HG03521 (cell line): ENCODE measurements around the gene PASD1.
"Not testable (repeated sequence)": the region's sequence is repeated elsewhere in the genome, so short reads cannot be mapped to it uniquely, and the experiment has no call there.

Experiments used
- ATAC-seq: cut with Tn5 transposase; IDR thresholded peaks from one replicate; pipeline ENCODE4 v1.9.1; 2021; ENCODE audit warnings: mild to moderate bottlenecking, moderate library complexity; ENCODE audit not compliant: unreplicated experiment

Gene PASD1

DNA sequence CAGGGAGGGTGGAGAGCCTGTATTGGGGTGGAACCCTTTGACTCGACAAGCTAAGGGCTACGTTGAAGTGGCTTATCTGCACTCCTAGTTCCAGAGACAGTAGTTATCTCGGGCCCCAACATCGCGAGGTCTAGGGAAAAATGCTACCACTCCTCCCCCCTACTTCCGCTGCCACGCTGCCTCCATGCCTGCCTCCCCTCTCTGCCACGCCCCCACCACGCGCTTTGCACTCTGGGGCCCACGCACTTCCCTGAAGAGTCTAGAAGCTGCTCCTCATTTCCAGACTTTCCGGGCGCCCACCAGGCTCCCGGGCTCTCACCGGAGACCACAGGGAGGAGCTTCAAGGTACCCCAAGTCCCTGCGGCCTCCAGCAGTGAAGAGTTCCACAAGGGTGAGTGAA is at the start of gene PASD1:
PASD1 (plus strand) TSS at position 227 of the 400 bp plus-strand sequence. CDS start 37,879 bp downstream, outside the sequence.
- no peak for ATAC-seq

DNA sequence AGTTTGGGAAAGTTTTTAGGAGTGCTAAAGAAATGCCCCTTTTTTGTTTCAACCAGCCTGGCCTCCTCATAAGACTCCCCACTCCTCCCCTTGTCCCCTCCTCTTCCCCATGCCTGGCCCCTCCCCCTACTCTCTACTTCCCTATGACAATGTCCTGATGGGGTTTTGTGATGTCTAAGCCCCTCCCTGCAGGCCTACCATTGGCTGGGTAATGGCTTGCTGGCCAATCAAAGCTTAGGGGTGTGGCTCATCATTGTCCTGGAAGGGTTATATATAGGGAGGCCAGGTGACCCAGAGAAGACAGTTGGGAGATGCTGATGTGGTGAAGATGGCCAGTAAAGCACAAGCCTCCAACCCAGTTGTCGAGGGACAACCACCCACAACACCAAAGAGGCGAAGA is 48.2 kb upstream of the PASD1 start:
- ATAC-seq = no peak

- no peak for ATAC-seq
Measured at GRCh38 chrX:151516538-151517187, 46.8 kb upstream of the PASD1 start.

DNA sequence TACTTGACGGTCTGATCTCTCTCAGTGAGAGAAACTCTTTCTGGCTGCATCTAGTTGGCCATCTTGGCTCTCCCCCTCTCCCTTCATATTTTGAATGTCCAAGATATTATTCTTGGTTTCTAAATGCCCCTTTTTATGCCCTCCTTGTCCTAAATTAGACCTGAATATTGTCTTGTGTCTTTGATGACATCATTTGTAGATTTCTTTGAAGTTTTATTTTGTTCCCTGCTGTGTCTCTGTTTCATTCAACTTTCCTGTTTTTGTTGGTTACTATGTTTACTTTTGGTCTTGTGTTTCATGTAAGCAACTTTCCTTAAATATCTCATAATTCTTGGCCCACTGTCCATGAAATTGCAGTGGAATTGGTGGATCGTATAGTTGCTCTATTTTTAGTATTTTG is 46.1 kb upstream of the PASD1 start:
- ATAC-seq = no peak

GRCh38 chrX:151523351-151523750 is 40.1 kb upstream of the PASD1 start:
- ATAC-seq = no peak

- no peak for ATAC-seq
Measured at GRCh38 chrX:151536571-151536970, 26.9 kb upstream of the PASD1 start.

DNA sequence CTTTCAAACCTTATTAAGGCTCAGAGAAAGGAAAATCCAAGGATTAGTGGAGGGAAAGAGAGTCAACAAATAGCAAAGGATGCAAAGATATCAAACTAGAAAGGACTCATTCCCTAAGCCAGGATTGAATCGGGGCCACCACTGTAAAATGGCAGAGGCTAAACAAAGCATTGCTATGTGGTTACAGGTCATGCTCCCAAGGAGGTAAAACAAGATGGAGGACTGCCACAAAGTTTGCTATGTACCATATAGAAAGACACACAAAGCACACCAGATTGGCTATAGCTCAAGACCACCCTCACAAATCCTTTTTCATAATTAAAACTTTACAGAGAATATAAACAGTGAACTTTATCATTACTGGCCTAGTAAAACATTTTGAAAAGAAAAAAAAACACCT is 25.9 kb upstream of the PASD1 start:
- ATAC-seq = no peak

GRCh38 chrX:151538190-151539122 is 25.0 kb upstream of the PASD1 start:
- no peak for ATAC-seq

DNA sequence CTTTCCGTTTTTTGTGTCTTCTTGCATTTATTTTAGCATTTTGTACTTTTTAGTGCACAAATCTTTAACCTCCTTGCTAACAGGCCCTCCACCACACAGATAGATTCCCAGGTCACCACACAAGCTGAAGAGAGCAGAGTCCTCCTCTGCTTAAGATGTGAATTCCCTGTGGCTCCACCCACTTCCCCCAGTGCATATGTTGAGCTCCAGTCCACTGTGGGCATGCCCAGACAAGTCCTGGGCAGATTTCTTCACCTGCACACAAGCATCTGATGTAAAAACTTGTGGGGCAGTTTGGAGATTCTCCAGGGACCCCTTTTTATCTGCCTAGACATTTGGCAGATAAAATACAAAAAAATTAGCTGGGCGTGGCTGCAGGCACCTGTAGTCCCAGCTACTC is 19.8 kb upstream of the PASD1 start:
- ATAC-seq = no peak

DNA sequence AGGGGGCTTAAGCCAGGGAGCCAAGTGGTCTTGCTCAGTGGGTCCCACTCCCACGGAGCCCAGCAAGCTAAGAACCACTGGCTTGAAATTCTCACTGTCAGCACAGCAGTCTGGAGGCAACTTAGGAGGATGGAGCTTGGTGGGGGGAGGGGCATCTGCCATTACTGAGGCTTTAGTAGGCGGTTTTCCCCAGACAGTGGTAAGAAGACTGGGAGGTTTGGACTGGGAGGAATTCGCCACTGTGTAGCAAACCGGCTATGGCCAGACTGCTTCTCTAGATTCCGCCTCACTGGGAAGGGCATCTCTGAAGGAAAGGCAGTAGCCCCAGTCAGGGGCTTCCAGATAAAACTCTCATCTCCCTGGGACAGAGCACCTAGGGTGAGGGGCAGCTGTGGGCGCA is 17.2 kb upstream of the PASD1 start:
- ATAC-seq = not testable (repeated sequence)

DNA sequence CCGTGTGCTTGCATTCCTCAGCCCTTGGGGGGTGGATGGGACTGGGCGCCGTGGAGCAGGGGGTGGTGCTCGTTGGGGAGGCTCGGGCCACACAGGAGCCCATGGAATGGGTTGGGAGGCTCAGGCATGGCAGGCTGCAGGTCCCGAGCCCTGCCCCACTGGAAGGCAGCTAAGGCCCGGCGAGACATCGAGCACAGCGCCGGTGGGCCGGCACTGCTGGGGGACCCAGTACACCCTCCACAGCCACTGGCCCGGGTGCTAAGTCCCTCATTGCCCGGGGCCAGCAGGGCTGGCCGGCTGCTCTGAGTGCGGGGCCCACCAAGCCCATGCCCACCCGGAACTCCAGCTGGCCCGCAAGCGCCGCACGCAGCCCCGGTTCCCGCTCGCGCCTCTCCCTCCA is 12.3 kb upstream of the PASD1 start:
- not testable (repeated sequence) for ATAC-seq

DNA sequence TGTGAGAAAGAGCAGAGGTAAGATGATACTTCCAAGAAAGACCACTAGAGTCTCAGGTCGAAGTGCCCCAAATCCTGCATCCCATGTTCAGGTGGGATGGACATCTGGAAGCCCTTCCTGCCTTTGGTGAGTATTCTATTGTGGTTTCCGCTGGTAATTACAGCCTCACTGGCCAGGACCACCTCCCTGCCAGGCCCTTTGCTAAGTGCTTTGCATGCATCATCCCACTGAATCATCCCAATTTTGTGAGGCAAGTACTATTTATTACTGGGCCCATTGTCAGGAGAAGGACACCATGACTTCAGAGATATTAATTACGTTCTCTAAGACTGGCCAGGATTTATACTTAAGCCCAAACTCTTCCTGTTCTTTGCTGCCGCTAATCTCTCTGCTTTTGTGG is 10.7 kb upstream of the PASD1 start:
- no peak for ATAC-seq

DNA sequence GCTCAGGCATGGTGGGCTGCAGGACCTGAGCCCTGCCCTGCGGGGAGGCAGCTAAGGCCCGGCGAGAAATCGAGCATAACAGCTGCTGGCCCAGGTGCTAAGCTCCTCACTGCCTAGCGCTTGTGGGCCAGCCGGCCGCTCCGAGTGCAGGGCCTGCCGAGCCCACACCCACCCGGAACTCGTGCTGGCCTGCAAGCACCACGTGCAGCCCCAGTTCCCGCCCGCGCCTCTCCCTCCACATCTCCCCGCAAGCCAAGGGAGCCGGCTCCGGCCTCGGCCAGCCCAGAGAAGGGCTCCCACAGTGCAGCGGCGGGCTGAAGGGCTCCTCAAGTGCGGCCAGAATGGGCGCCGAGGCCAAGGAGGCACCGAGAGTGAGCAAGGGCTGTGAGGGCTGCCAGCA is 8.2 kb upstream of the PASD1 start:
- ATAC-seq = not testable (repeated sequence)

DNA sequence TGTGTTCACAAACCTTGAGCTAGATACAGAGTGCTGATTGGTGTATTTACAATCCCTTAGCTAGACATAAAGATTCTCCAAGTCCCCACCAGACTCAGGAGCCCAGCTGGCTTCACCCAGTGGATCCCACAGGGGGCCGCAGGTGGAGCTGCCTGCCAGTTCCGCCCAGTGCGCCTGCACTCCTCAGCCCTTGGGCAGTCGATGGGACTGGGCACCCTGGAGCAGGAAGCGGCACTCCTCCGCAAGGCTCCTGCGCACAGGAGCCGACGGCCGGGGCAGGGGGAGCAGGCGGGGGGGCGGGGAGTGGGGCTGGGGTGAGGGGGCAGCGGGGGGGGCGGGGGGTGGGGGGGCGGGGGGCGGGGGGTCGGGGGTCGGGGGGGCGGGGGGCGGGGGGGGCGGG is 990 bp upstream of the PASD1 start:
- not testable (repeated sequence) for ATAC-seq

- not testable (repeated sequence) for ATAC-seq
Measured at GRCh38 chrX:151563003-151563402, 472 bp upstream of the PASD1 start.

DNA sequence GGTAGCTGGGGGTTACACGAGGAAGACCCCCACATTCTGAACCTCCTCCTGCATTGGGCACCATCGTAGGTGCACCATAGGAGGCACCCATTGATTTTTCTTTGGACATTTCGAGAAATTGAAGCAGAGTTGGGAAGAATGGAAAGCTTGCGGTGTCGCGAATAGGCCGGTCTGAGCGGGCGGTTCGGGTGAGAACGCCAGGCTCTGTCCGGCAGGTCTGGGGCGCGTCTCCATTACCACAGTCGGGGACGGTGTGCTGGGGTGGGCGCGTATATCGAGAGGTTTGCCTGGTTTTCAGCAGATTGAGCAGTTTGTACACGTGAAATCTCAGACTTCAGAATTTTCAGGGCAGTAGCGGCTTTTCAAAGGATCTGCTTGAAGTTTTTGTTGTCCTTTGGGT is 560 bp downstream of the PASD1 start:
- ATAC-seq = no peak

DNA sequence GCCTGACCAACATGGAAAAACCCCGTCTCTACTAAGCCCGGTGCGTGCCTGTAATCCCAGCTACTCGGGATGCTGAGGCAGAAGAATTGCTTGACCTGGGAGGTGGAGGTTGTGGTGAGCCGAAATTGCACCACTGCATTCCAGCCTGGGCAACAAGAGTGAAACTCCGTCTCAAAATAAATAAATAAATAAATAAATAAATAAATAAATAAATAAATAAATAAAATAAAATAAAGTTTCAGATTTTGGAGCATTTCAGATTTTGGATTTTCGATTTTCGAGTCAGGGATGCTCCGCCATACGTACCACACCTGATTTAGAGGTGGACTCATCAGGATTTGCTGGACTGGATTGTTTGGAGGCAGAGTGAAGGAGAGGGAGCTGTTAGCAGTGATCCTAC is 3.4 kb downstream of the PASD1 start:
- ATAC-seq = not testable (repeated sequence)

DNA sequence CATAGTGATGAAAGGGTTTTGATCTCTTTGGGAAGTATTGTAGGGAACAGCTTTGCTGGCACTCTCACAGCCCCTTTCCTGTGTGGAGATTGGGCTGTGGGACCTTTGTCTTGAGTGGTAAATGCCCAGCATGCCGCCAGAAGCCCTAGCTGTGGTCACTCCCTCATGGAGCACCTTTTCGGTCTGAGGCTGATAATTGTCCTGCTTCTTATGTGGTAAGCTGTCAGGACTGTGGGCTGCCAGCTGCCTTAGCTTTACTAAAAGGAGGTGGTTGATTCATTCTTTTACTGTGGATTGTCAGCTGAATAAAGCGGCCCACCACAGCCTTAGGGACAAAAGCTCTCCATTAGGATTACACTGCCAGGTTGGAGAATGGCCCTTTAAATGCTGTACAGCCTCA is 7.1 kb downstream of the PASD1 start:
- ATAC-seq = no peak

DNA sequence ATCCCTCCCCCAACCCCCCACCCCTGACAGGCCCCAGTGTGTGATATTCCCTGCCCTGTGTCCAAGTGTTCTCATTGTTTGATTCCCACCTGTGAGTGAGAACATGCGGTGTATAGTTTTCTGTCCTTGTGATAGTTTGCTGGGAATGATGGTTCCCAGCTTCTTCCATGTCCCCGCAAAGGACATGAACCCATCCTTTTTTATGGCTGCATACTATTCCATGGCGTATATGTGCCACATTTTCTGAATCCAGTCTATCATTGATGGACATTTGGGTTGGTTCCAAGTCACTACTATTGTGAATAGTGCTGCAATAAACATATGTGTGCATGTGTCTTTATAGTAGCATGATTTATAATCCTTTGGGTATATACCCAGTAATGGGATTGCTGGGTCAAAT is 29.9 kb downstream of the PASD1 start:
- ATAC-seq = not testable (repeated sequence)

DNA sequence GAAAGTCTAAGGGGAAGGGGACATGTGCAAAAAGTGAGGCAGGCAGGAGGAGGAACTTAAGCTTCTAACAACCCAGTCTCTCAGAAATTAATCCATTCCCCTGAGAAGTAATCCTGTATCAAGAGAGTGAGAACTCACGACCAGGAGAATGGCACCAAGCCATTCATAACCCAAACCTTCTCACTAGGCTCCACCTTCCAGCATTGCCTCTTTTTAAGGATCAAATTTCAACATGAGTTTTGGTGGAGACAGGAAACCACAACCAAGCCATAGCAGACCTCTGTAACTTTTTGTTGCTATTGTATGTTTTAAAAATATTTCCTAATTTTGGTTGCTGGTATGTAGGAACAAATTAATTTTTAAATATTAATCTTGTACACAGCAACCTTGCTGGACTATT is 32.8 kb downstream of the PASD1 start:
- no peak for ATAC-seq

- no peak for ATAC-seq
Measured at GRCh38 chrX:151604931-151605330, 41.5 kb downstream of the PASD1 start.

GRCh38 chrX:151609222-151609621 is 45.7 kb downstream of the PASD1 start:
- no peak for ATAC-seq
